Cardiac fibroblast (primary cell): ENCODE results near the gene GNLY.

Experiments used
- DNase-seq, 2 donors: peaks; one replicate each; pipeline versions ENCODE4 v3.0.0 to v3.0.0-alpha.2; 2010; ENCODE audit warnings: low read depth in 2 of 2
- H3K4me3 ChIP-seq, 2 donors: replicated peaks in 1 of 2; 1 replicate in 1 of 2; 2 replicates in 1 of 2; pipeline ENCODE4 v1.5.1; 2011; ENCODE audit warnings: low read depth in 2 of 2, low read length in 2 of 2, mild to moderate bottlenecking in 2 of 2, moderate library complexity in 1 of 2
- TF ChIP-seq, protein P1 (sequence below): IDR thresholded peaks from one replicate; pipeline ENCODE4 v1.5.1; 2011; ENCODE audit warnings: low read depth, mild to moderate bottlenecking, low read length, inconsistent platforms

The GNLY gene

DNA sequence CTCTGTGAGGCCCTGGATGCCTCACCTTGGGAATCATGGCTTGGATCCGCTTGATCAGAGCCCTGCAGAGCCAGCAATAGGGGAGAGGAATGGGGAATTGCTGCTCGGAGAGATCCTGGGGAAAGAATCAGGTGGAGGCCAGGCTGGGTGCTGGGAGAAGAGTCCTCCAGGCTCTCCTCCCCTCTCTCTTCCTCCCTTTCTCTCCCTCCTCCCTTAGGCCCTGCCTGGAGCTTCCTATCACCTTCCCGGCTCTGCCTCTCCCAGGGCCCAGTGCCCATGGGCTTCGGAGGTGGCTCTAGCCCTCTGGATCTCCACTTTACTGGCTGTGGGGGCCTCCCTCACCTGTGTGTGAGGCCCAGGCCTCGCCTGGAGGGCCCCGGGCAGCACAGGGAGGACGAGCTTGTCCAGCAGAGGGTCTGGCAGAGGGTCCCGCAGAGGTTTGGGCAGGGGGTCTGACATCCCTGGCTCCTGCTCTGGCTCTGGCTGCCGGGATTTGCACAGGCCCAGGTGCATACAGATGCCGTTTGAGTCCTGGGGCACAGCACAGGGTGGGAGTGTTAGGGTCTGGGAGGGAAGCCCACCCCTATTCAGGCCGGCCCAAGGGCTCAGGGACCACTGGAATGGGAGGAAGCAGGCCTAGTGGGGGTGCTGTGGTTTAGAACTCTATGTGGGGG is 28.8 kb upstream of the GNLY start:
- TF ChIP-seq, protein P1, sequence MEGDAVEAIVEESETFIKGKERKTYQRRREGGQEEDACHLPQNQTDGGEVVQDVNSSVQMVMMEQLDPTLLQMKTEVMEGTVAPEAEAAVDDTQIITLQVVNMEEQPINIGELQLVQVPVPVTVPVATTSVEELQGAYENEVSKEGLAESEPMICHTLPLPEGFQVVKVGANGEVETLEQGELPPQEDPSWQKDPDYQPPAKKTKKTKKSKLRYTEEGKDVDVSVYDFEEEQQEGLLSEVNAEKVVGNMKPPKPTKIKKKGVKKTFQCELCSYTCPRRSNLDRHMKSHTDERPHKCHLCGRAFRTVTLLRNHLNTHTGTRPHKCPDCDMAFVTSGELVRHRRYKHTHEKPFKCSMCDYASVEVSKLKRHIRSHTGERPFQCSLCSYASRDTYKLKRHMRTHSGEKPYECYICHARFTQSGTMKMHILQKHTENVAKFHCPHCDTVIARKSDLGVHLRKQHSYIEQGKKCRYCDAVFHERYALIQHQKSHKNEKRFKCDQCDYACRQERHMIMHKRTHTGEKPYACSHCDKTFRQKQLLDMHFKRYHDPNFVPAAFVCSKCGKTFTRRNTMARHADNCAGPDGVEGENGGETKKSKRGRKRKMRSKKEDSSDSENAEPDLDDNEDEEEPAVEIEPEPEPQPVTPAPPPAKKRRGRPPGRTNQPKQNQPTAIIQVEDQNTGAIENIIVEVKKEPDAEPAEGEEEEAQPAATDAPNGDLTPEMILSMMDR = no peak
- no peak for DNase-seq
- H3K4me3 ChIP-seq = no peak overlapping the region

DNA sequence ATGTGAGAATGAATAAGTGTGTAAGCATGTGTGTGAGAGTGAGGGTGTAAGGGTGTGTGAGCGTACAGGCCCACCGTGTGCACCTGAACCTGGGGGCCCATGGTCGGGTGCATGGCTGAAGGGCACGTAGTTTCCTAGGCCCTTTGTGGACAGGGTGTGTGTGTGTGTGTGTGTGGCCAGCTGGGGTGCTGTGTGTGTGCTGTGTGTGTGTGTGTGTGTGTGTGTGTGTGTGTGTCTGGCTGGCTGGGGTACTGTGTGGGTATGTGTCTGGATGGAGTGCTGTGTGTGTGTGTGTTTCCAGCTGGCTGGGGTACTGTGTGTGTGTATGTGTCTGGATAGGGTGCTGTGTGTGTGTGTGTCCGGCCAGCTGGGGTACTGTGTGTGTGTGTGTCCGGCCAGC is 28.1 kb upstream of the GNLY start:
- DNase-seq = no peak
- H3K4me3 ChIP-seq = no peak overlapping the region
- TF ChIP-seq, protein P1 = no peak

DNA sequence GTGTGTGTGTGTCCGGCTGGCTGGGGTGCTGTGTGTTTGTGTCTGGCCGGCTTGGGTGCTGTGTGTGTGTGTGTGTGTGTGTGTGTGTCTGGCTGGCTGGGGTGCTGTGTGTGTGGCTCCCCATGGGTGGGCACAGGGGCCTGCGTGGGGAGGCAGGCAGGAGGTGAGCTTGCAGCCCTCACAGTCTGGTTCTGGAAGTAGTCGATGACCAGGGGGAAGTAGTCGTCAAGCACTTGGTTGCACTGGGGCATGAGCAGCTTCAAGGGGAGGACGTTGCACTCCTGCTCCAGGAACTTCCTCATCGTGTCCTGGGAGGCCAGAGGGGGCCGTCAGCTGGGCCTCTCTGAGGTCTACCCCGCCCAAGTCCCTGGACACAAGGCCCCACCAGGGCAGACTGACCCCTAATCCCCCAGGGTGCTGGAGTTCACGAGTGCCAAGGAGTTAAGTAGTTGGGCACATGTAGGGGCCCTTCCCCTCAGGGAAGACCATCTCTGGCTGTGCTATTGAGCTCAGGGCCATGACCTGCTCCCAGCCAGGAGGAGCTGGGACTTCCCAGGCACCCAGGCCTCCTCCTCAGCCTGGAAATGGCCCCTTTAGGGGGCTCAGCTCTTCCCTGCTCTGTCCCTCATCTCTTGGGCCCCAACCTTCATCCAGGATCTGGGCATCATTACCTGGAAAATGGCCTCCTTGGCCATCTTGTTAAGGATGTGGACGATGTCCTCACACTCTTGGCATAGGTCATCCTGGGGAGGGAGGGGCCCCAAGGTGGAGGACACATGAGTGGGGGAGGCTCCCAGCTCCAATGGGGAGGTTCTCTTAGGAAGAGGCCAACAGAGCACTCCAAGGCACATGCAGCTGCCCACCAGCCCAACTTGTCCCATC is 27.5 kb upstream of the GNLY start:
- TF ChIP-seq, protein P1 = no peak
- H3K4me3 ChIP-seq = no peak overlapping the region
- no peak for DNase-seq

DNA sequence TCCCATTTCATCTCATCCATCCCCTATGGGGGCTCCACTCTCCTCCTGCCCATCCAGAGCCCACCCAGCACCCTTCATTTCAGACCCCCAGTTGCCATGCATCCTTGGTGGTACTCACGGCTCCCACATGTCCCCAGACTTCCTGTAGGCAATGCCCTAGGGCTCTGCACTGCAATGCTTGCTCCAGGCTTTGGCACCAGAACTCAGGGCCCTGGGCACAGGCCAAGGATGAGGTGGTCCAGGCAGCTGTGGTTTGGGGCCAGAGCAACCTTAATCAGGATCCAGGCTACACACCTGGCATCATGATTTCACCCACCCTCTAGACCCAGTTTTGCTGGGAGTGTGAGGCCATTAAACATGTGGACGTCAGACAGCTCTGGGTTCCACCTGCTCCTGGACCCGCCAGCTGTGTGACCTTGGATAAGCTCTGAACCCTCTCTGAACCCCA is 26.6 kb upstream of the GNLY start:
- H3K4me3 ChIP-seq = no peak overlapping the region
- TF ChIP-seq, protein P1 = no peak
- no peak for DNase-seq

- H3K4me3 ChIP-seq = no peak within 1 kb of the TSS
- TF ChIP-seq, protein P1 = no peak
- peak in 1 of 2 donors; percentile 65 for DNase-seq
Measured at GRCh38 chr2:85668009-85668856, 25.9 kb upstream of the GNLY start, which contains the start of gene SFTPB. SFTPB (minus strand) TSS chr2:85668199; CDS start chr2:85668183, 16 bp downstream.

GRCh38 chr2:85668857-85669142 is 25.4 kb upstream of the GNLY start:
- DNase-seq = no peak
- TF ChIP-seq, protein P1 = no peak
- no peak overlapping the region for H3K4me3 ChIP-seq
